Measurements from ENCODE around the gene ADORA1. TPM values are rescaled to one million over a fixed set of nuclear protein-coding genes. Genes with fewer than 3 reads are reported as not detected.

ADORA1 gene
- total RNA-seq, 4 donors from 2014 or later: 0.64 to 1.7 (median 0.66) TPM; not detected in 1

- H3K9me3 ChIP-seq: no peaks in the 10 kb centered on the region
- H3K27me3 ChIP-seq: peaks cover 0 to 2% (median 0%) of the 10 kb centered on the region in 4 donors
- no peak overlapping the region for H3K4me3 ChIP-seq
- H3K27ac ChIP-seq: no peak overlapping the region
- intact Hi-C loops (cut with DNase I): no loop called here
- no peak for DNase-seq
- H3K36me3 ChIP-seq: no peaks in the 10 kb centered on the region
- 90% methylated on average over 2 of the region's 2 CpGs; no CpG with 5 or more reads in 1 of the 2 donors for WGBS, 2 donors
- TF ChIP-seq, protein P1, sequence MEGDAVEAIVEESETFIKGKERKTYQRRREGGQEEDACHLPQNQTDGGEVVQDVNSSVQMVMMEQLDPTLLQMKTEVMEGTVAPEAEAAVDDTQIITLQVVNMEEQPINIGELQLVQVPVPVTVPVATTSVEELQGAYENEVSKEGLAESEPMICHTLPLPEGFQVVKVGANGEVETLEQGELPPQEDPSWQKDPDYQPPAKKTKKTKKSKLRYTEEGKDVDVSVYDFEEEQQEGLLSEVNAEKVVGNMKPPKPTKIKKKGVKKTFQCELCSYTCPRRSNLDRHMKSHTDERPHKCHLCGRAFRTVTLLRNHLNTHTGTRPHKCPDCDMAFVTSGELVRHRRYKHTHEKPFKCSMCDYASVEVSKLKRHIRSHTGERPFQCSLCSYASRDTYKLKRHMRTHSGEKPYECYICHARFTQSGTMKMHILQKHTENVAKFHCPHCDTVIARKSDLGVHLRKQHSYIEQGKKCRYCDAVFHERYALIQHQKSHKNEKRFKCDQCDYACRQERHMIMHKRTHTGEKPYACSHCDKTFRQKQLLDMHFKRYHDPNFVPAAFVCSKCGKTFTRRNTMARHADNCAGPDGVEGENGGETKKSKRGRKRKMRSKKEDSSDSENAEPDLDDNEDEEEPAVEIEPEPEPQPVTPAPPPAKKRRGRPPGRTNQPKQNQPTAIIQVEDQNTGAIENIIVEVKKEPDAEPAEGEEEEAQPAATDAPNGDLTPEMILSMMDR (IDR thresholded peaks at IDR 0.05): no peak
- TF ChIP-seq POLR2A (IDR thresholded peaks at IDR 0.05): no peak
- H3K4me1 ChIP-seq: no peaks in the 10 kb centered on the region
Observed at GRCh38 chr1:203146042-203146369, 18.5 kb downstream of the ADORA1 start.

GRCh38 chr1:203146537-203146936 lies 19.0 kb downstream of the ADORA1 start:
- Histone ChIP-seq H3K4me1 (no peaks in the 10 kb centered on the region), H3K27me3 (no peaks in the 10 kb centered on the region), H3K9me3 (no peaks in the 10 kb centered on the region), H3K36me3 (no peaks in the 10 kb centered on the region), H3K4me3 (no peak overlapping the region), H3K27ac (no peak overlapping the region)
- TF ChIP-seq, protein P1 (IDR thresholded peaks at IDR 0.05): no peak
- TF ChIP-seq POLR2A (IDR thresholded peaks at IDR 0.05): no peak
- no peak for DNase-seq
- intact Hi-C loops (cut with DNase I): no loop called here
- WGBS, 2 donors: 81 to 88% methylated on average over 7 of the region's 7 CpGs

DNA sequence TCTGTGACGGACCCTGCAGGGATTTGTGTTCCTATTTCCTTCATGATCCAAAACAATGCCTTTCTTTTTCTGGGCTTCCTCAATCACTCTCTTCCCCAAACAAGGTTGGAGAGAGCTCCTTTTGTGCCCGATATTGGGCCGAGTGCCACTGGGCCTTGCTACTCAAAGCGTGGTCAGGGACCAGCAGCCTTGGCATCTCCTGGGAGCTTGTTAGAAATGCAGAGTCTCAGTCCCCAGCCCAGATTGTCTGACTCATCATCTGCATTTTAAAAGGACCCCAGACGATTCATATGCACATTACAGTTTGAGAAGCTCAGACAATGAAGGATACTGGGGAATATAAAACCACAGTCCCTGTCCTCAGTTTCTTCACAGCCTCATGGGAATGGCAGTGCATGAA lies 19.9 kb downstream of the ADORA1 start:
- TF ChIP-seq, protein P1 (IDR thresholded peaks at IDR 0.05): no peak
- TF ChIP-seq POLR2A (IDR thresholded peaks at IDR 0.05): no peak
- no peak overlapping the region for H3K27ac ChIP-seq
- no peak for DNase-seq

DNA sequence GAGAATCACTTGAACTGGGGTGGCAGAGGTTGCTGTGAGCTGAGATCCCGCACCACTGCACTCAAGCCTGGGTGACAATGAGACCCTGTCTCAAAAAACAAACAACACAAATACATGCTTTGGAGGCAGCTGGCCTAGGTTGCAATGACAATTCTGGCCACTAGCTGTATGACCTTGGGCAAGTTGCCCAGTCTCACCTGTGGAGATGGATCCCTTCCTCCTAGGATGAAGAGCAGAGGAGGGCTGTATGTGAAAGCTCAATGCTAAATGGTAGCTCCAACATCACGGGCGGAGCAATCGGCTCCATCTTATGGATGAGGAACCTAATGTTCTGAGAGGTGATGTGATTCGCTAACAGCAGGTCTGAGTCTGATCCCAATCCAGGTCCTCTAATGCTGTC lies 20.6 kb downstream of the ADORA1 start:
- peaks cover 0 to 12% (median 0%) of the 10 kb centered on the region in 3 donors for H3K4me1 ChIP-seq
- WGBS, 2 donors: 85 to 86% methylated on average over 4 to 5 of the region's 5 CpGs
- intact Hi-C loops (cut with DNase I): no loop called here
- no peaks in the 10 kb centered on the region for H3K27me3 ChIP-seq
- no peak for TF ChIP-seq POLR2A (IDR thresholded peaks at IDR 0.05)
- TF ChIP-seq, protein P1 (IDR thresholded peaks at IDR 0.05): peak in 4 of 6 experiments; percentile 19 to 58 (median 28)
- no peaks in the 10 kb centered on the region for H3K9me3 ChIP-seq
- H3K36me3 ChIP-seq: no peaks in the 10 kb centered on the region
- DNase-seq: no peak
- no peak overlapping the region for H3K4me3 ChIP-seq
- no peak overlapping the region for H3K27ac ChIP-seq

More for the DNA sequence above, 19.9 kb downstream of the ADORA1 start:
- no peaks in the 10 kb centered on the region for H3K9me3 ChIP-seq
- intact Hi-C loops (cut with DNase I): no loop called here
- WGBS, 2 donors: 75 to 76% methylated on average over 5 of the region's 5 CpGs
- H3K4me1 ChIP-seq: peaks cover 0 to 6% (median 0%) of the 10 kb centered on the region in 3 donors
- no peaks in the 10 kb centered on the region for H3K36me3 ChIP-seq
- H3K4me3 ChIP-seq: no peak overlapping the region
- H3K27me3 ChIP-seq: no peaks in the 10 kb centered on the region

DNA sequence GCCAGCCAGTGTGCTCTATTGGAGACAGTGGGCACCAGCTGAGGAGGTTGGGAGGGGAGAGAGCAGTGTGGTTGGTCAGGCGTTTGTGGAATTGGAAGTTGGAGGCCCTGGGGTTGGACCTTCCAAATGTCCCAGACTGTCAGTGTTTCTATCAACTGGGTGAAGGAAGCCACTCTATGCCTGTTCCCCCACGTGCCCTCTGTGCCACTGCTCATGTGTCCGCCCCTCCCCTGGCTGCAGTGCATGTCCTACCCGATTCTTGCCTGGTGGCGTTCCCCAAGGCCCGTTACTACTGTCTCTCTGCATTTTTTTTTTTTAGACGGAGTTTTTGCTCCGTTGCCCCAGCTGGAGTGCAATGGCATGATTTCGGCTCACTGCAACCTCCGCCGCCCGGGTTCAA lies 21.1 kb downstream of the ADORA1 start:
- no peaks in the 10 kb centered on the region for H3K27me3 ChIP-seq
- TF ChIP-seq POLR2A (IDR thresholded peaks at IDR 0.05): no peak
- TF ChIP-seq, protein P1 (IDR thresholded peaks at IDR 0.05): no peak
- DNase-seq: no peak
- no peak overlapping the region for H3K27ac ChIP-seq
- H3K9me3 ChIP-seq: no peaks in the 10 kb centered on the region
- 90 to 91% methylated on average over 10 to 11 of the region's 12 CpGs for WGBS, 2 donors
- no peak overlapping the region for H3K4me3 ChIP-seq
- intact Hi-C loops (cut with DNase I): no loop called here
- H3K4me1 ChIP-seq: peaks cover 0 to 13% (median 0%) of the 10 kb centered on the region in 3 donors
- no peaks in the 10 kb centered on the region for H3K36me3 ChIP-seq

All from esophagus squamous epithelium (tissue), 5 donors.